ENCODE measurements around the gene EMC9. TPM values are rescaled to one million over a fixed set of nuclear protein-coding genes. Genes with fewer than 3 reads are reported as not detected.

Gene EMC9
- total RNA-seq, 4 donors from 2014 or later: 7.4 to 38.7 (median 34.0) TPM

DNA sequence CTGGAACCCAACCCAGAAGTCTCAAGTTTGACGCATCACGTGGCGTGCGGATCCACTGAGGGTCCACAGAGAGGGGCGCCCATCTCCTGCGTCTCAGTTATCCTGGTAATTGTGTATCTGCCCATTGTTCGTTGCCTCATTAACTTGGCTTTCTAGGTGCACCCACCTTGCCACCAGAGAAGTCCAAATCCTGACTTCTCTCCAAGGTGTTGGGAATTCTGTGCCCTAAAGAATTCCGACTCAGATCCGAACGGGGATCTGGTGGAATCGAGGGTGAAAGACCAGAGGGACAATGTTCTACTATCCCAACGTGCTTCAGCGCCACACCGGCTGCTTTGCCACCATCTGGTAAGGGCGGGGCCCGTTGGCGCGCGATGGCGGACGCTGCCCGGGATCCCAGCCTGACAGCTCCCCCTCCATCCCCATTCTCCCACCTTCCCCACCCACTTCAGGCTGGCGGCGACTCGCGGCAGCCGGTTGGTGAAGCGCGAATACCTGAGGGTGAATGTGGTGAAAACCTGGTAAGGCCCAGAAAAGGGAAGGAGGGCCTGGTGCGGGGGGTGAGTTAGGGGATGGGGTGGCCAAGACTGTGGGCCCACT lies 31.0 kb upstream of the EMC9 start:
- peak overlapping the region in 3 of 4 donors; percentile 10 to 68 (median 23) for H3K27ac ChIP-seq
- peak overlapping the region; percentile 7 to 58 (median 38) for H3K4me3 ChIP-seq
- TF ChIP-seq POLR2A (IDR thresholded peaks at IDR 0.05): no peak
- TF ChIP-seq, protein P1, sequence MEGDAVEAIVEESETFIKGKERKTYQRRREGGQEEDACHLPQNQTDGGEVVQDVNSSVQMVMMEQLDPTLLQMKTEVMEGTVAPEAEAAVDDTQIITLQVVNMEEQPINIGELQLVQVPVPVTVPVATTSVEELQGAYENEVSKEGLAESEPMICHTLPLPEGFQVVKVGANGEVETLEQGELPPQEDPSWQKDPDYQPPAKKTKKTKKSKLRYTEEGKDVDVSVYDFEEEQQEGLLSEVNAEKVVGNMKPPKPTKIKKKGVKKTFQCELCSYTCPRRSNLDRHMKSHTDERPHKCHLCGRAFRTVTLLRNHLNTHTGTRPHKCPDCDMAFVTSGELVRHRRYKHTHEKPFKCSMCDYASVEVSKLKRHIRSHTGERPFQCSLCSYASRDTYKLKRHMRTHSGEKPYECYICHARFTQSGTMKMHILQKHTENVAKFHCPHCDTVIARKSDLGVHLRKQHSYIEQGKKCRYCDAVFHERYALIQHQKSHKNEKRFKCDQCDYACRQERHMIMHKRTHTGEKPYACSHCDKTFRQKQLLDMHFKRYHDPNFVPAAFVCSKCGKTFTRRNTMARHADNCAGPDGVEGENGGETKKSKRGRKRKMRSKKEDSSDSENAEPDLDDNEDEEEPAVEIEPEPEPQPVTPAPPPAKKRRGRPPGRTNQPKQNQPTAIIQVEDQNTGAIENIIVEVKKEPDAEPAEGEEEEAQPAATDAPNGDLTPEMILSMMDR (IDR thresholded peaks at IDR 0.05): no peak
- H3K27me3 ChIP-seq: no peaks in the 10 kb centered on the region
- peaks cover 0 to 37% (median 0%) of the 10 kb centered on the region in 3 donors for H3K36me3 ChIP-seq
- no peak for DNase-seq
- no peaks in the 10 kb centered on the region for H3K9me3 ChIP-seq
- no peaks in the 10 kb centered on the region for H3K4me1 ChIP-seq

GRCh38 chr14:24171422-24172260 lies 30.2 kb upstream of the EMC9 start, which contains the start of gene REC8:
Gene REC8 (plus strand): TSS chr14:24172080. CDS start chr14:24172553, 473 bp downstream.
- Histone ChIP-seq H3K27ac (peak within 1 kb of the TSS in 3 of 4 donors; percentile 10 to 68 (median 23)), H3K4me1 (no peaks in the 10 kb centered on the region), H3K4me3 (peak within 1 kb of the TSS; percentile 7 to 58 (median 38)), H3K27me3 (no peaks in the 10 kb centered on the region), H3K9me3 (no peaks in the 10 kb centered on the region), H3K36me3 (peaks cover 0 to 37% (median 0%) of the 10 kb centered on the region in 3 donors)
- TF ChIP-seq, protein P1 (IDR thresholded peaks at IDR 0.05): no peak
- DNase-seq: peak; percentile 66 to 92 (median 90)

DNA sequence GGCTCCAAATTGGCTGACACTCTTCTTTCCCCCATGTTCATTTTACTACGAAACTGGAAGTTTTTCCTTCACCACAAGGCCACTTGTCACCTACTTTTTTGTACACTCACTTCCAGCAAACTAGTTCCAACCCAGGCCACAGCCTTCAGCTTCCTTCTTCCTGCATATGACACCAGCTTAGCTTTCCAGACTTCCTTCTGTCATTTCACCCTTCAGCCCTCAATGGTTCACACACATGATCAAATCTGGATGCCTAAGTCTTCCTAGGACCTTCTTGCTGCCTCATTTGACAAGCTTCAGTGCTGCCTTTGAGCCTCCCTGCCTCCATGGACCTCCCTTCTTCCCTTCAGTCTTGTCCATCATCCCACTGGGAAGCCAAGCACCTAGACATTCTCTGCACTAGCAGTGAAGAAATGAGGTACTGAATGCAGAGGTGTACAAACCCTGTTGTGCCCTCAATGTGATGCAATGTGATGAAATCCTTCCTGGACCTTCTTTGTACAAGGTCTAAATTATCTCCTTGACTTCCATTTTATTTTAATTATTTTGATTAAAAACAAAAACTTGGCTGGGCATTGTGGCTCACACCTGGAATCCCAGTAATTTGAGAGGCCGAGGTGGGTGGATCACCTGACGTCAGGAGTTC lies 26.2 kb upstream of the EMC9 start:
- no peak for TF ChIP-seq POLR2A (IDR thresholded peaks at IDR 0.05)
- TF ChIP-seq, protein P1 (IDR thresholded peaks at IDR 0.05): no peak
- no peak overlapping the region for H3K4me3 ChIP-seq
- H3K27ac ChIP-seq: no peak overlapping the region
- peaks cover 0 to 70% (median 0%) of the 10 kb centered on the region in 3 donors for H3K36me3 ChIP-seq
- DNase-seq: no peak
- no peaks in the 10 kb centered on the region for H3K9me3 ChIP-seq
- H3K4me1 ChIP-seq: peaks cover 0 to 15% (median 5%) of the 10 kb centered on the region in 4 donors
- no peaks in the 10 kb centered on the region for H3K27me3 ChIP-seq

- H3K36me3 ChIP-seq: peaks cover 0 to 72% (median 0%) of the 10 kb centered on the region in 3 donors
- TF ChIP-seq, protein P1 (IDR thresholded peaks at IDR 0.05): no peak
- no peak for TF ChIP-seq POLR2A (IDR thresholded peaks at IDR 0.05)
- no peaks in the 10 kb centered on the region for H3K27me3 ChIP-seq
- H3K27ac ChIP-seq: no peak overlapping the region
- no peak for DNase-seq
- H3K9me3 ChIP-seq: no peaks in the 10 kb centered on the region
- peaks cover 1 to 26% (median 12%) of the 10 kb centered on the region in 4 donors for H3K4me1 ChIP-seq
- no peak overlapping the region for H3K4me3 ChIP-seq
Observed at GRCh38 chr14:24165785-24166184, 24.4 kb upstream of the EMC9 start.

- Histone ChIP-seq H3K27ac (no peak overlapping the region), H3K4me3 (no peak overlapping the region), H3K9me3 (no peaks in the 10 kb centered on the region), H3K27me3 (no peaks in the 10 kb centered on the region), H3K4me1 (peaks cover 5 to 31% (median 15%) of the 10 kb centered on the region in 4 donors), H3K36me3 (peaks cover 0 to 70% (median 0%) of the 10 kb centered on the region in 3 donors)
- TF ChIP-seq, protein P1 (IDR thresholded peaks at IDR 0.05): no peak
- TF ChIP-seq POLR2A (IDR thresholded peaks at IDR 0.05): no peak
- DNase-seq: peak in 1 of 3 donors; percentile 35
Observed at GRCh38 chr14:24164518-24164991, 23.2 kb upstream of the EMC9 start.
